ENCODE results near the gene MSMO1.

MSMO1 gene

GRCh38 chr4:165360985-165361670 is 33.7 kb downstream of the MSMO1 start:
- no peak for DNase-seq (ENCODE audit: low read depth)

GRCh38 chr4:165361810-165362209 is 34.3 kb downstream of the MSMO1 start:
- DNase-seq (ENCODE audit: low read depth): no peak

- DNase-seq (ENCODE audit: low read depth): no peak
Observed at GRCh38 chr4:165364452-165365080, 37.1 kb downstream of the MSMO1 start.

DNA sequence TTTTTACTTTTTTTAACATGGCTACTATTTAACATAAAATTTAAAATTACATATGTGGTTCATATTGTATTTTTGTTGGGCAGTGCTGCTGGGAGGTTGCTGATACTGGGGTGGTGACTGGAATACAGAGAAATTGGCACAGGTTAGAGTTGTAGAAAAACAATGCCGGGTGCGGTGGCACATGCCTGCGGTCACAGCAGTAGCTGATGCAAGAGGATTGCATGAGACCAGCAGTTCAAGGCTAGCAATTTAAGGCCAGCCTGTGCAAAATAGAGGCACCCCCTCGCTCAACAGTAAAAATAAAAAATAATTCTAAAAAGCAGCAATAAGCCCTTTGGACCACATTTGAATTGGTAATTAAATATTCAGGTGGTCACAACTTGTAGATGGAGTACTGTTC is 39.6 kb downstream of the MSMO1 start:
- no peak for DNase-seq (ENCODE audit: low read depth)

DNA sequence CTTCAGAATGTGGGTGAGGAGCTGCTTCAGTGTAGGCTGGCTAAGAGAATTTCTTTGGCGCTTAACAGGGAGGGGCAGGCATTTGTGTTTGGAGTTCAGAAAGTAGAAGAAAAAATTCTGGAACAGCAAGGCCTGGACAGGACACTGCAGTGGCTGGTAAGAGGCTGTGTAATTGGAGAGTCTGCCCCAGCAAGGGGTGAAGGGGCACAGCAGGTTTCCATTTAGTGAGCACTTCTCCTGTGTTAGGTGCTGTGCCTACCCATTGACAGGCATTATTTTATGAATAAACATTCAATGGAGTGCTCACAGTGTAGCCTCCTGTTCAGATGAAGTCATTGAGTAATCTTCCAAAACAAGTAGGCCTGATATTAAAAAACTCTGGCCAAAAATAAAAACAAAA is 40.6 kb downstream of the MSMO1 start:
- DNase-seq (ENCODE audit: low read depth): no peak

DNA sequence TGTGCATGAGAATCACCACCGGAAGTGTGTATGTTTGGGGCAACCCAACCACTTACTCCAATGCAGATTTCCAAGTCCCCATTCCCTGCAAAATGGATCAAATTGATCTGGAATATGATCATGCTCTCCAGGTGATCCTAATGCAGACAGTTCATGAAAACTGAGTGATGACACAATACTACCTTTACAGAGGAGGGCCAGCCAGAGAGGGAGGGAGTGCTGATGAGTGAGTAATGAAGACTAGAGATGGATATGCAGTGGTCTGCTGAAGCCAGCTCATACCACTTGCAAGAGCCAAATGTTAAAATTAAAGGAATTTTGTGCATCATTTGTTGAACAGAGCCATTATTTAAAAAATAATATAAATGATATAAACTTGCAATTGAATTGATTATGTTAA is 41.1 kb downstream of the MSMO1 start:
- no peak for DNase-seq (ENCODE audit: low read depth)

GRCh38 chr4:165369522-165369921 is 42.1 kb downstream of the MSMO1 start:
- DNase-seq (ENCODE audit: low read depth): no peak

- DNase-seq (ENCODE audit: low read depth): no peak
Observed at GRCh38 chr4:165370530-165370929, 43.1 kb downstream of the MSMO1 start.

DNA sequence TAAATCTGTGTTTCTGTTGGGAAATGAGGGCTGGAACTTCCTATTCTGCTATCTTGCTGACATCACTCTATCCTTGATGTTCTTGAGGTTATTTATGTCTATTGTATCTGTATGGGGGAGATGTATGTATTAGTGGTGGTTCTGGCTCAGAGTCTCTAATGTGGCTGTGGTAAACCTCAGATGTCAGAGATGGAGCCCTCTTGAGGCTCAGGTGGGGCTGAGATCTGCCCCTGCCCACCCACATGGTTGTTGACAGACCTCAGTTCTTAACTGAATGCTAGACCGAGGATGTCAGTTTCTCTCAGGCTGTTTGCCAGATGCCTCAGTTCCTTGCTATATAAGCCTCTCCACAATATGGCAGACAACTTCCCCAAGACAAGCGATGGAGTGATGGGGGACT is 48.0 kb downstream of the MSMO1 start:
- DNase-seq (ENCODE audit: low read depth): no peak

- DNase-seq (ENCODE audit: low read depth): no peak
Observed at GRCh38 chr4:165378398-165378744, 50.9 kb downstream of the MSMO1 start.

- no peak for DNase-seq (ENCODE audit: low read depth)
Observed at GRCh38 chr4:165378745-165379677, 51.5 kb downstream of the MSMO1 start, which contains the start of gene CPE. TSS of gene CPE (plus strand) at chr4:165379008. CDS start at chr4:165379222, 214 bp downstream.

DNA sequence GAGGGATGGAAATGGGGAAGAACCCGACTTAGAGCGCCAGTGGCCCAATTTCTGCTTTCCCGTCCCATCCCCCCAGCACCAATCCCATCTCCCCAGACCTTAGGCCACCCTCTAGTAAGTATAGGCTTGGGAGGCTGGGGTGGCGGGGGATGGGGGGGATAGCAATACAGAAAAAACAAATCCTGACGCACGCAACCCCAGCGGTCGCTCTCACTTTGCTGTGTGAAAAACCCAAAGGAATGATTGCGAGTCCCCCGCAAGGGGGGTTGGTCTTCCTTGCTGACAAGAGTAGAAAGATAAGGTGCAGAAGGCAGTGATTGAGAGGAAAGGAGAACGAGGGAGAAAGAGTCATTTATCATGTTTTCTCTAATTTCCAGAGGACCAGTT is 52.2 kb downstream of the MSMO1 start:
- DNase-seq (ENCODE audit: low read depth): no peak

GRCh38 chr4:165380805-165381204 is 53.3 kb downstream of the MSMO1 start:
- DNase-seq (ENCODE audit: low read depth): no peak

DNA sequence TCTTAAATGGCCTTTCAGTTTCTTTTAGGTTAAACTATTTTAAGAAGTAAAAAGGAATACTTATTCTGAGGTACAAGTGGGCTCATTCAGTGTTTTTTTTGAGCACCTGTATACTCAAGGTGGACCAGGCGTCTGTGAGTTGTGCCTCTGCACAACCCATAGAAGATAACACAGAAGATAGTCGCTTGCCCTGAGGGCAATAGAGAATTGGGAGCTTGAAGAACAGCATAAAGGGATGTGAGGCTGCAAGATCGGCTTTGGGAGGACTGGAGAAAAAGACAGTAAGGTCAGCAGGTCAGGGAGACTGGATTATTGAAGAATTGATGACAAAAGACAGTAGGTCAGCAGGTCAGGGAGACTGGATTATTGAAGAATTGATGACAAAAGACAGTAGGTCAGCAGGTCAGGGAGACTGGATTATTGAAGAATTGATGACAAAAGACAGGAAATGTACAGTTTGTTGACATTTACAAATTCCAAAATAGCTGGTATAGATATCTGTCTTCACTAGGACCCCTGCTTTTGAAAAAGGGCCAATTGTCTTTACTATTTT is 54.4 kb downstream of the MSMO1 start:
- DNase-seq (ENCODE audit: low read depth): no peak

GRCh38 chr4:165382640-165383039 is 55.2 kb downstream of the MSMO1 start:
- DNase-seq (ENCODE audit: low read depth): no peak

GRCh38 chr4:165383591-165384073 is 56.2 kb downstream of the MSMO1 start:
- no peak for DNase-seq (ENCODE audit: low read depth)

GRCh38 chr4:165384186-165384585 is 56.7 kb downstream of the MSMO1 start:
- no peak for DNase-seq (ENCODE audit: low read depth)

DNA sequence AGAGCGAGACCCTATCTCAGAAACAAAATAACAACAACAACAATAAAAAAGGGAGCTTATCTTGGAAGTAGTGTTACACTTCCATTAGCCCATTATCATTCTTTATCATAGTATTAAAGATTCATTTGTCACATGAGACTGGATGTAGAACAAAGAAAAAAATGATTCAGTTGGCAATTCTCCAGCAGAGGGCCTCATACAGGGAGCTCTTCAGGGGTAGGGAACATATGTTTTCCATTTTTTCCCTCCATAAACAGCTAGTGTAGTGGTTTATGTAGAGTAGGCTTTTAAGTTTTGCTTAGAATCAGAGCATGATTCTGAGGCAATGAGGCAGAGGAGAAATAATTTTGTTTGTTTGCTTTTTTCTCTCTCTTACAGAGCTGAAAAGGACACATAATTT is 57.1 kb downstream of the MSMO1 start:
- DNase-seq (ENCODE audit: low read depth): no peak

- DNase-seq (ENCODE audit: low read depth): no peak
Observed at GRCh38 chr4:165385126-165385525, 57.7 kb downstream of the MSMO1 start.

- DNase-seq (ENCODE audit: low read depth): no peak
Observed at GRCh38 chr4:165386328-165386727, 58.9 kb downstream of the MSMO1 start.

DNA sequence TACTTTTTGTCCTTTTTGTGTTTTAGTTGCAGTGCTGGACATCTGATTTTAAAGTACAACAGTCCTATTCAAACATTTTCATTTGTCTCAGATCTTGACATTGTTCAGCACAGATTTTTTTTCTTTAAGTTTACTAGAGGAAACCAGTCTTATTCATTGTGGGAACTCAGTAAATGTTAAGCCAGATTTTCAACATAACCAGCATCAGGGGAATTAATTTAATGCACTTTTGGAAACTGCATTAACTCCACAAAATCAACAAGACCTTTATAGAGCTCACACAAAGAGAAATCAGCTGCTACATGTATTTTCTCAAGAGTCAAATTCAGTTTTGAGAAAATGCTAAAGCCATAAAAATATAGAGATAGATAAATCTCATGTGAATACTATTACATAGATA is 61.3 kb downstream of the MSMO1 start:
- no peak for DNase-seq (ENCODE audit: low read depth)

Data from T-helper 22 cell (primary cell).